ENCODE measurements around the gene SLC11A1. TPM values are rescaled to one million over a fixed set of nuclear protein-coding genes. Genes with fewer than 3 reads are reported as not detected.

Gene SLC11A1
- total and polyA plus RNA-seq, 2 experiments from 2014 or later: 0.31 TPM; not detected in 1

DNA sequence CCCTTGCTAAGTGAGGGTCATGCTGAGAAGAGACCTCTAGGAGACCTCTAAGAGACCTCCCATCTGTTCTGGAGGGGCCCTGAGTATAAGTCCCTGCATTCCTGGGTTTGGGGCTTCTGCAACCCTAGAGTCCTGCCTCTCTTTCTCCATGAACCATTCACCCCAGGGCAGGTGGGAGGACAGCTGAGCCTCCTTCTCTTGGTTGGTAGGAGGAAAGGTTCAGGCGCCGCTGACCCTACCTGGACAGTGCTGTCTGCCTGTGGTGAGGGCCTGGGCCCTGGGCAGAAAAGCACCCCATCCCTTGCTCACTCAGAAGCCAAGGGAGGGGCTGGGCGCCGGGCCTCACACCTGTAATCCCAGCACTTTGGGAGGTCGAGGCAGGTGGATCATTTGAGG, 36.2 kb downstream of the SLC11A1 start:
- H3K36me3 ChIP-seq (ENCODE audit: insufficient read depth): no peaks in the 10 kb centered on the region
- no peak overlapping the region for H3K27ac Mint-ChIP-seq
- peaks cover 10% of the 10 kb centered on the region; the same call in 1 of the 2 replicates for H3K4me1 ChIP-seq (ENCODE audit: insufficient read depth)
- no peak overlapping the region for H3K4me3 Mint-ChIP-seq
- no peak overlapping the region for H3K4me3 ChIP-seq
- H3K4me1 Mint-ChIP-seq: peaks cover 6% of the 10 kb centered on the region; the same call in 2 of the 3 replicates
- H3K79me2 ChIP-seq (replicated peaks; ENCODE audit: insufficient read depth): no peaks in the 10 kb centered on the region
- no peaks in the 10 kb centered on the region for H3F3A ChIP-seq (replicated peaks; ENCODE audit: low read depth)
- H4K20me1 ChIP-seq (replicated peaks; ENCODE audit: insufficient read depth): no peaks in the 10 kb centered on the region
- peaks cover 11% of the 10 kb centered on the region for H3K27me3 Mint-ChIP-seq (ENCODE audit: insufficient read depth, low read depth, poor library complexity)
- no peaks in the 10 kb centered on the region for H3K36me3 Mint-ChIP-seq (ENCODE audit: low read depth)
- no peak for TF ChIP-seq EZH2phosphoT487 (IDR thresholded peaks at IDR 0.05; ENCODE audit: unreplicated experiment)
- TF ChIP-seq, protein P1, sequence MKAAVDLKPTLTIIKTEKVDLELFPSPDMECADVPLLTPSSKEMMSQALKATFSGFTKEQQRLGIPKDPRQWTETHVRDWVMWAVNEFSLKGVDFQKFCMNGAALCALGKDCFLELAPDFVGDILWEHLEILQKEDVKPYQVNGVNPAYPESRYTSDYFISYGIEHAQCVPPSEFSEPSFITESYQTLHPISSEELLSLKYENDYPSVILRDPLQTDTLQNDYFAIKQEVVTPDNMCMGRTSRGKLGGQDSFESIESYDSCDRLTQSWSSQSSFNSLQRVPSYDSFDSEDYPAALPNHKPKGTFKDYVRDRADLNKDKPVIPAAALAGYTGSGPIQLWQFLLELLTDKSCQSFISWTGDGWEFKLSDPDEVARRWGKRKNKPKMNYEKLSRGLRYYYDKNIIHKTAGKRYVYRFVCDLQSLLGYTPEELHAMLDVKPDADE (IDR thresholded peaks at IDR 0.05): no peak
- TF ChIP-seq CREB1 (CRISPR knock-in tag; IDR thresholded peaks at IDR 0.05; ENCODE audit: low read depth): no peak
- TF ChIP-seq POLR2AphosphoS5 (IDR thresholded peaks at IDR 0.05; ENCODE audit: low read depth): no peak
- no peak for TF ChIP-seq JUNB (IDR thresholded peaks at IDR 0.05; ENCODE audit: unreplicated experiment)
- TF ChIP-seq, protein P2, sequence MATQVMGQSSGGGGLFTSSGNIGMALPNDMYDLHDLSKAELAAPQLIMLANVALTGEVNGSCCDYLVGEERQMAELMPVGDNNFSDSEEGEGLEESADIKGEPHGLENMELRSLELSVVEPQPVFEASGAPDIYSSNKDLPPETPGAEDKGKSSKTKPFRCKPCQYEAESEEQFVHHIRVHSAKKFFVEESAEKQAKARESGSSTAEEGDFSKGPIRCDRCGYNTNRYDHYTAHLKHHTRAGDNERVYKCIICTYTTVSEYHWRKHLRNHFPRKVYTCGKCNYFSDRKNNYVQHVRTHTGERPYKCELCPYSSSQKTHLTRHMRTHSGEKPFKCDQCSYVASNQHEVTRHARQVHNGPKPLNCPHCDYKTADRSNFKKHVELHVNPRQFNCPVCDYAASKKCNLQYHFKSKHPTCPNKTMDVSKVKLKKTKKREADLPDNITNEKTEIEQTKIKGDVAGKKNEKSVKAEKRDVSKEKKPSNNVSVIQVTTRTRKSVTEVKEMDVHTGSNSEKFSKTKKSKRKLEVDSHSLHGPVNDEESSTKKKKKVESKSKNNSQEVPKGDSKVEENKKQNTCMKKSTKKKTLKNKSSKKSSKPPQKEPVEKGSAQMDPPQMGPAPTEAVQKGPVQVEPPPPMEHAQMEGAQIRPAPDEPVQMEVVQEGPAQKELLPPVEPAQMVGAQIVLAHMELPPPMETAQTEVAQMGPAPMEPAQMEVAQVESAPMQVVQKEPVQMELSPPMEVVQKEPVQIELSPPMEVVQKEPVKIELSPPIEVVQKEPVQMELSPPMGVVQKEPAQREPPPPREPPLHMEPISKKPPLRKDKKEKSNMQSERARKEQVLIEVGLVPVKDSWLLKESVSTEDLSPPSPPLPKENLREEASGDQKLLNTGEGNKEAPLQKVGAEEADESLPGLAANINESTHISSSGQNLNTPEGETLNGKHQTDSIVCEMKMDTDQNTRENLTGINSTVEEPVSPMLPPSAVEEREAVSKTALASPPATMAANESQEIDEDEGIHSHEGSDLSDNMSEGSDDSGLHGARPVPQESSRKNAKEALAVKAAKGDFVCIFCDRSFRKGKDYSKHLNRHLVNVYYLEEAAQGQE (IDR thresholded peaks at IDR 0.05; ENCODE audit: unreplicated experiment): no peak
- TF ChIP-seq STAT1 (IDR thresholded peaks at IDR 0.05; ENCODE audit: unreplicated experiment): no peak
- TF ChIP-seq, protein P3, sequence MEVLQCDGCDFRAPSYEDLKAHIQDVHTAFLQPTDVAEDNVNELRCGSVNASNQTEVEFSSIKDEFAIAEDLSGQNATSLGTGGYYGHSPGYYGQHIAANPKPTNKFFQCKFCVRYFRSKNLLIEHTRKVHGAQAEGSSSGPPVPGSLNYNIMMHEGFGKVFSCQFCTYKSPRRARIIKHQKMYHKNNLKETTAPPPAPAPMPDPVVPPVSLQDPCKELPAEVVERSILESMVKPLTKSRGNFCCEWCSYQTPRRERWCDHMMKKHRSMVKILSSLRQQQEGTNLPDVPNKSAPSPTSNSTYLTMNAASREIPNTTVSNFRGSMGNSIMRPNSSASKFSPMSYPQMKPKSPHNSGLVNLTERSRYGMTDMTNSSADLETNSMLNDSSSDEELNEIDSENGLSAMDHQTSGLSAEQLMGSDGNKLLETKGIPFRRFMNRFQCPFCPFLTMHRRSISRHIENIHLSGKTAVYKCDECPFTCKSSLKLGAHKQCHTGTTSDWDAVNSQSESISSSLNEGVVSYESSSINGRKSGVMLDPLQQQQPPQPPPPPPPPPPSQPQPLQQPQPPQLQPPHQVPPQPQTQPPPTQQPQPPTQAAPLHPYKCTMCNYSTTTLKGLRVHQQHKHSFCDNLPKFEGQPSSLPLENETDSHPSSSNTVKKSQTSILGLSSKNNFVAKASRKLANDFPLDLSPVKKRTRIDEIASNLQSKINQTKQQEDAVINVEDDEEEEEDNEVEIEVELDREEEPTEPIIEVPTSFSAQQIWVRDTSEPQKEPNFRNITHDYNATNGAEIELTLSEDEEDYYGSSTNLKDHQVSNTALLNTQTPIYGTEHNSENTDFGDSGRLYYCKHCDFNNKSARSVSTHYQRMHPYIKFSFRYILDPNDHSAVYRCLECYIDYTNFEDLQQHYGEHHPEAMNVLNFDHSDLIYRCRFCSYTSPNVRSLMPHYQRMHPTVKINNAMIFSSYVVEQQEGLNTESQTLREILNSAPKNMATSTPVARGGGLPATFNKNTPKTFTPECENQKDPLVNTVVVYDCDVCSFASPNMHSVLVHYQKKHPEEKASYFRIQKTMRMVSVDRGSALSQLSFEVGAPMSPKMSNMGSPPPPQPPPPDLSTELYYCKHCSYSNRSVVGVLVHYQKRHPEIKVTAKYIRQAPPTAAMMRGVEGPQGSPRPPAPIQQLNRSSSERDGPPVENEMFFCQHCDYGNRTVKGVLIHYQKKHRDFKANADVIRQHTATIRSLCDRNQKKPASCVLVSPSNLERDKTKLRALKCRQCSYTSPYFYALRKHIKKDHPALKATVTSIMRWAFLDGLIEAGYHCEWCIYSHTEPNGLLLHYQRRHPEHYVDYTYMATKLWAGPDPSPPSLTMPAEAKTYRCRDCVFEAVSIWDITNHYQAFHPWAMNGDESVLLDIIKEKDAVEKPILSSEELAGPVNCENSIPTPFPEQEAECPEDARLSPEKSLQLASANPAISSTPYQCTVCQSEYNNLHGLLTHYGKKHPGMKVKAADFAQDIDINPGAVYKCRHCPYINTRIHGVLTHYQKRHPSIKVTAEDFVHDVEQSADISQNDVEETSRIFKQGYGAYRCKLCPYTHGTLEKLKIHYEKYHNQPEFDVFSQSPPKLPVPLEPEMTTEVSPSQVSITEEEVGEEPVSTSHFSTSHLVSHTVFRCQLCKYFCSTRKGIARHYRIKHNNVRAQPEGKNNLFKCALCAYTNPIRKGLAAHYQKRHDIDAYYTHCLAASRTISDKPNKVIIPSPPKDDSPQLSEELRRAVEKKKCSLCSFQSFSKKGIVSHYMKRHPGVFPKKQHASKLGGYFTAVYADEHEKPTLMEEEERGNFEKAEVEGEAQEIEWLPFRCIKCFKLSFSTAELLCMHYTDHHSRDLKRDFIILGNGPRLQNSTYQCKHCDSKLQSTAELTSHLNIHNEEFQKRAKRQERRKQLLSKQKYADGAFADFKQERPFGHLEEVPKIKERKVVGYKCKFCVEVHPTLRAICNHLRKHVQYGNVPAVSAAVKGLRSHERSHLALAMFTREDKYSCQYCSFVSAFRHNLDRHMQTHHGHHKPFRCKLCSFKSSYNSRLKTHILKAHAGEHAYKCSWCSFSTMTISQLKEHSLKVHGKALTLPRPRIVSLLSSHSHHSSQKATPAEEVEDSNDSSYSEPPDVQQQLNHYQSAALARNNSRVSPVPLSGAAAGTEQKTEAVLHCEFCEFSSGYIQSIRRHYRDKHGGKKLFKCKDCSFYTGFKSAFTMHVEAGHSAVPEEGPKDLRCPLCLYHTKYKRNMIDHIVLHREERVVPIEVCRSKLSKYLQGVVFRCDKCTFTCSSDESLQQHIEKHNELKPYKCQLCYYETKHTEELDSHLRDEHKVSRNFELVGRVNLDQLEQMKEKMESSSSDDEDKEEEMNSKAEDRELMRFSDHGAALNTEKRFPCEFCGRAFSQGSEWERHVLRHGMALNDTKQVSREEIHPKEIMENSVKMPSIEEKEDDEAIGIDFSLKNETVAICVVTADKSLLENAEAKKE (CRISPR knock-in tag; IDR thresholded peaks at IDR 0.05): no peak
- TF ChIP-seq ZNF114 (CRISPR knock-in tag; IDR thresholded peaks at IDR 0.05): no peak
- no peak for TF ChIP-seq ZNF331 (CRISPR knock-in tag; IDR thresholded peaks at IDR 0.05; ENCODE audit: low read depth)
- TF ChIP-seq NANOG (IDR thresholded peaks at IDR 0.05; ENCODE audit: borderline replicate concordance): no peak
- no peak for TF ChIP-seq EZH2 (IDR thresholded peaks at IDR 0.05; ENCODE audit: low read depth, unreplicated experiment)
- TF ChIP-seq, protein P4, sequence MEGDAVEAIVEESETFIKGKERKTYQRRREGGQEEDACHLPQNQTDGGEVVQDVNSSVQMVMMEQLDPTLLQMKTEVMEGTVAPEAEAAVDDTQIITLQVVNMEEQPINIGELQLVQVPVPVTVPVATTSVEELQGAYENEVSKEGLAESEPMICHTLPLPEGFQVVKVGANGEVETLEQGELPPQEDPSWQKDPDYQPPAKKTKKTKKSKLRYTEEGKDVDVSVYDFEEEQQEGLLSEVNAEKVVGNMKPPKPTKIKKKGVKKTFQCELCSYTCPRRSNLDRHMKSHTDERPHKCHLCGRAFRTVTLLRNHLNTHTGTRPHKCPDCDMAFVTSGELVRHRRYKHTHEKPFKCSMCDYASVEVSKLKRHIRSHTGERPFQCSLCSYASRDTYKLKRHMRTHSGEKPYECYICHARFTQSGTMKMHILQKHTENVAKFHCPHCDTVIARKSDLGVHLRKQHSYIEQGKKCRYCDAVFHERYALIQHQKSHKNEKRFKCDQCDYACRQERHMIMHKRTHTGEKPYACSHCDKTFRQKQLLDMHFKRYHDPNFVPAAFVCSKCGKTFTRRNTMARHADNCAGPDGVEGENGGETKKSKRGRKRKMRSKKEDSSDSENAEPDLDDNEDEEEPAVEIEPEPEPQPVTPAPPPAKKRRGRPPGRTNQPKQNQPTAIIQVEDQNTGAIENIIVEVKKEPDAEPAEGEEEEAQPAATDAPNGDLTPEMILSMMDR (conservative IDR thresholded peaks at IDR 0.05; ENCODE audit: low read depth in 2 of 2): no peak
- 0 out of 2 replicates have a peak overlapping the region, but pooled peaks have one; percentile 60 for H3K4me2 ChIP-seq
- ATAC-seq (no peak; the same call in 2 of the 3 replicates), DNase-seq (ENCODE audit: low spot score) (no peak)
- no peaks in the 10 kb centered on the region for H3K9me3 Mint-ChIP-seq
- no peak overlapping the region for H2AFZ ChIP-seq
- H3K9me2 ChIP-seq (ENCODE audit: insufficient read depth): no peaks in the 10 kb centered on the region
- no peak overlapping the region for H3K27ac ChIP-seq (ENCODE audit: low read depth)
- H3K27me3 ChIP-seq (ENCODE audit: insufficient read depth): no peaks in the 10 kb centered on the region

All from GM23338 (cell line).